Measurements from ENCODE around the gene APOL3. TPM values are rescaled to one million over a fixed set of nuclear protein-coding genes. Genes with fewer than 3 reads are reported as not detected.

The APOL3 gene
- total RNA-seq, 1 experiment from 2014 or later, result not detected

GRCh38 chr22:36111316-36111715 is 49.2 kb downstream of the APOL3 start:
- DNase-seq (ENCODE audit: low spot score), result no peak
- POLR2A ChIA-PET (ENCODE audit: low non-redundant PET), result no interaction called here
- CTCF ChIA-PET, result no interaction called here
- intact Hi-C loops (cut with micrococcal nuclease; ENCODE audit: unreplicated experiment), result no loop called here
- Histone ChIP-seq H3K27ac (ENCODE audit: low read depth, low read length, poor library complexity, severe bottlenecking) (no peak overlapping the region), H3K4me3 (ENCODE audit: low read depth, low read length, poor library complexity, severe bottlenecking) (no peak overlapping the region), H3K4me1 (ENCODE audit: insufficient read depth, low read length, poor library complexity, severe bottlenecking) (no peaks in the 10 kb centered on the region), H3K9me3 (ENCODE audit: low read depth, low read length, poor library complexity, severe bottlenecking) (no peaks in the 10 kb centered on the region), H3K27me3 (replicated peaks; ENCODE audit: insufficient read depth, low read depth, low read length, poor library complexity) (no peaks in the 10 kb centered on the region), H3K36me3 (ENCODE audit: insufficient read depth, low read length, poor library complexity, severe bottlenecking) (no peaks in the 10 kb centered on the region)
- TF ChIP-seq EZH2 (IDR thresholded peaks at IDR 0.05; ENCODE audit: borderline replicate concordance, low read depth, low read length, poor library complexity, severe bottlenecking), result no peak
- no peak for TF ChIP-seq CTCF (conservative IDR thresholded peaks at IDR 0.05; ENCODE audit: low read depth, low read length)
- BruUV-seq (replicated peaks), result no TSS peak

GRCh38 chr22:36110306-36110881 is 50.2 kb downstream of the APOL3 start:
- Histone ChIP-seq H3K27ac (ENCODE audit: low read depth, low read length, poor library complexity, severe bottlenecking) (no peak overlapping the region), H3K4me1 (ENCODE audit: insufficient read depth, low read length, poor library complexity, severe bottlenecking) (no peaks in the 10 kb centered on the region), H3K36me3 (ENCODE audit: insufficient read depth, low read length, poor library complexity, severe bottlenecking) (no peaks in the 10 kb centered on the region), H3K9me3 (ENCODE audit: low read depth, low read length, poor library complexity, severe bottlenecking) (no peaks in the 10 kb centered on the region), H3K27me3 (replicated peaks; ENCODE audit: insufficient read depth, low read depth, low read length, poor library complexity) (no peaks in the 10 kb centered on the region), H3K4me3 (ENCODE audit: low read depth, low read length, poor library complexity, severe bottlenecking) (no peak overlapping the region)
- DNase-seq (ENCODE audit: low spot score), result no peak
- intact Hi-C loops (cut with micrococcal nuclease; ENCODE audit: unreplicated experiment), result no loop called here
- BruUV-seq (replicated peaks), result no TSS peak
- no peak for TF ChIP-seq EZH2 (IDR thresholded peaks at IDR 0.05; ENCODE audit: borderline replicate concordance, low read depth, low read length, poor library complexity, severe bottlenecking)
- no peak for TF ChIP-seq CTCF (conservative IDR thresholded peaks at IDR 0.05; ENCODE audit: low read depth, low read length)
- ChIA-PET POLR2A (ENCODE audit: low non-redundant PET) (no interaction called here), CTCF (interaction anchor here (0.6 kb wide), 1 partner anchor 12 kb away, joined by 3 read pairs; no protein-coding TSS in a partner anchor)

- BruUV-seq (replicated peaks), result no TSS peak
- H3K27me3 ChIP-seq (replicated peaks; ENCODE audit: insufficient read depth, low read depth, low read length, poor library complexity), result no peaks in the 10 kb centered on the region
- H3K4me3 ChIP-seq (ENCODE audit: low read depth, low read length, poor library complexity, severe bottlenecking), result no peak overlapping the region
- no peaks in the 10 kb centered on the region for H3K9me3 ChIP-seq (ENCODE audit: low read depth, low read length, poor library complexity, severe bottlenecking)
- intact Hi-C loops (cut with micrococcal nuclease; ENCODE audit: unreplicated experiment), result no loop called here
- POLR2A ChIA-PET (ENCODE audit: low non-redundant PET), result no interaction called here
- no peak for TF ChIP-seq CTCF (conservative IDR thresholded peaks at IDR 0.05; ENCODE audit: low read depth, low read length)
- TF ChIP-seq EZH2 (IDR thresholded peaks at IDR 0.05; ENCODE audit: borderline replicate concordance, low read depth, low read length, poor library complexity, severe bottlenecking), result no peak
- no peaks in the 10 kb centered on the region for H3K4me1 ChIP-seq (ENCODE audit: insufficient read depth, low read length, poor library complexity, severe bottlenecking)
- DNase-seq (ENCODE audit: low spot score), result no peak
- no peaks in the 10 kb centered on the region for H3K36me3 ChIP-seq (ENCODE audit: insufficient read depth, low read length, poor library complexity, severe bottlenecking)
- no peak overlapping the region for H3K27ac ChIP-seq (ENCODE audit: low read depth, low read length, poor library complexity, severe bottlenecking)
- CTCF ChIA-PET, result no interaction called here
Measured at GRCh38 chr22:36107436-36107835, 53.1 kb downstream of the APOL3 start.
